Right kidney (tissue), 1 donor: ENCODE results near the gene HCFC2.

Source experiments
- DNase-seq: peaks from one replicate; pipeline ENCODE4 v3.0.0-alpha.2; 2016

Gene HCFC2

GRCh38 chr12:104115587-104115975 is 51.2 kb downstream of the HCFC2 start:
- DNase-seq: no peak

DNA sequence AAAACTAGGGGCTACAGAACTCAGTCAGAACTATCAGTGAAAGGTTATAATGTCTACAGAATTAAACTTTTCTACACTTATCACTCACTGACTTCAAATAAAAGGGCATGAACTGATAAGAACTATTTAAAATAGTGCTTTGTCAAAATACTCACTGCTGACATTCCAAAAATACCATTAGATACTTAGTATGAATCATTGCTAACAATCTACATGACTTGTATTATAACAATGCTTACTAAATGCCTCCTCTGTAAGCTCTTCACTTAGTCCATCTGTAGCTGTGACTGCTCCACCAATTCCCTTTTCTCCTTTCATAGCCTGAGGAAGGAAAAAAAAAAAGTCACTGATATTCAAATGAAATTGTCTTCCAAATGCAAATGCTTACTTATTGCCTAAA is 56.7 kb downstream of the HCFC2 start:
- DNase-seq: no peak

- DNase-seq: no peak
Observed at GRCh38 chr12:104122298-104122697, 58.0 kb downstream of the HCFC2 start.

GRCh38 chr12:104126548-104126947 is 62.2 kb downstream of the HCFC2 start:
- DNase-seq: no peak

- DNase-seq: no peak
Observed at GRCh38 chr12:104130760-104131159, 66.4 kb downstream of the HCFC2 start.

DNA sequence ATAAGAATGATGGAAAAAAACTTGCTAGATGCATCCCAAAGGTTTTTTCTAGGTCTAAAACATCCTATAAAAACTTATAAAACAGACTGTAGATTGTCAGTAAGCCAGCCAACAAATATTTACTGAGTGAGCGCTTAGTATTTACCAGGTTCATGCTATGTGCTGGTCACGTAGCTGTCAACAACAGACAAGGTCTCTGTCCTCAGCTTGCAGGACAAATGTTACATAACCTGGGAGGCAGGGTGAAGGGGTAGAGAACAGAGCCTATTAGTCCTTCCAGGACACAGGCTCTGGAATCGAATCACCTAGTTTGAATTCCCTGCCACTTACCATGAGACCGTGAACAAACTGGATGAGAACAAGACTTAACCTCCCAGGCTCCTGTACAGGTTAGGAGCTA is 67.3 kb downstream of the HCFC2 start:
- no peak for DNase-seq

GRCh38 chr12:104132351-104132956 is 68.1 kb downstream of the HCFC2 start:
- peak; percentile 6 for DNase-seq

DNA sequence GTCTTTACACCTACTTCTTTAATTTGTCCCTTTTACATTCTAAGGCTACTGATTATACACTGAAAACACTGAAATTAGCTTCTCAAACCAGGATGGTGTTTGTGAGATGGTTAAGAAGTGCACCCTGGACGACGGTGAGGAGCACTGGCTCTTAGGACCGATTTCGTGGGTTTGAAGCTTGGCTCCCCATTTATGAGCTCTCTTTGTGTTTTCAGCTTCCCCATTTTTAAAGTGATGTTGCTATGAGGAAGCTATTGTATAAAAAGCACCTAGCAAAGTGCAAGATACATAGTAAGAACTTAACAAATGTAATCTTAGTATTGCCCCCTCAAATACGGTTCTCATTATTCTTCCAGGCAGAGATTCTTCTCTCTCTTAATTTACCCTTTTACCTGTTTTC is 69.0 kb downstream of the HCFC2 start:
- no peak for DNase-seq

DNA sequence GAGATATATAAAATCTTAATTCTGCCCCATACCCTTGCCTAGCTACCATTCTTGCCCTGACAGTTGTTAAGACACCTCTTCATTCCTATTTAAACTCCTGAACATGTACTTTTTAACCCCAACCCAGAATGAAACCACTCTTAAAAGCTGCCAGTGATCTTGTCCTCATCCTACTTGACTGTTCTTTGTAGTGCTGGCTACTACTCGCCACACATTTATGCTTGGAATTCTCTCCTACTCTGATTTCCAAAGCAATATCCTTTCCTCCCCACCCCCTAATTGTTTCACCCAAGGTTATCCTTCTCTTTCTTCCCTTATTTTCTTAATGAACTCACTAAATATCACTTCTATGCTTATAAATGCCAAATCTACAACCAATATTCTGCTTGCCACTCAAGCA is 69.5 kb downstream of the HCFC2 start:
- DNase-seq: no peak

GRCh38 chr12:104134882-104135281 is 70.6 kb downstream of the HCFC2 start:
- no peak for DNase-seq

DNA sequence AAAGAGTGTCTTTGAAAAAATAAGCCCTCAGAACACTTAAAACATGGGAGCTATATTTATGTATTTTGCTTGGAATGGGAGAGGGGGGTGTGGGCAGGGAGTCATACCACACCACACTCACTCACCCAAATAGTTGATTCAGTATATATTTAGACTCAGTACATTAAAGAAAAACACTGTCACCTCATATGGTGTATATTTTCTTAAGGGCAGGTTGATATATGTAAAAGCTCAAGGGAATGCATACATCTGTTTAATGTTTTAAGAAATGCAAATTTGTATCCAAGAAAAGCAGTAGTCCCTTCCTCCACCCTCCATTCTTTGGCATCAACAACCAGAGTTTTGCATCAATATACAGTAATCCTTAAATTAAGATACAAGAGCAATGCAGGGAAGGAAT is 72.2 kb downstream of the HCFC2 start:
- no peak for DNase-seq

- peak; percentile 77 for DNase-seq
Observed at GRCh38 chr12:104137001-104137901, 72.9 kb downstream of the HCFC2 start.

- DNase-seq: peak; percentile 93
Observed at GRCh38 chr12:104137902-104138796, 73.8 kb downstream of the HCFC2 start, which contains the start of gene NFYB. Gene NFYB, minus strand, starts transcription at chr12:104138210. Its CDS starts 2,757 bp downstream, at chr12:104135453.

GRCh38 chr12:104138797-104139152 is 74.4 kb downstream of the HCFC2 start:
- no peak for DNase-seq

GRCh38 chr12:104142543-104142942 is 78.2 kb downstream of the HCFC2 start:
- no peak for DNase-seq

- DNase-seq: no peak
Observed at GRCh38 chr12:104143002-104143401, 78.7 kb downstream of the HCFC2 start.

GRCh38 chr12:104143918-104144317 is 79.6 kb downstream of the HCFC2 start:
- no peak for DNase-seq

GRCh38 chr12:104147346-104147745 is 83.0 kb downstream of the HCFC2 start:
- DNase-seq: no peak

GRCh38 chr12:104150416-104150815 is 86.1 kb downstream of the HCFC2 start:
- no peak for DNase-seq

- no peak for DNase-seq
Observed at GRCh38 chr12:104152685-104153241, 88.4 kb downstream of the HCFC2 start.

- no peak for DNase-seq
Observed at GRCh38 chr12:104154286-104154685, 90.0 kb downstream of the HCFC2 start.

DNA sequence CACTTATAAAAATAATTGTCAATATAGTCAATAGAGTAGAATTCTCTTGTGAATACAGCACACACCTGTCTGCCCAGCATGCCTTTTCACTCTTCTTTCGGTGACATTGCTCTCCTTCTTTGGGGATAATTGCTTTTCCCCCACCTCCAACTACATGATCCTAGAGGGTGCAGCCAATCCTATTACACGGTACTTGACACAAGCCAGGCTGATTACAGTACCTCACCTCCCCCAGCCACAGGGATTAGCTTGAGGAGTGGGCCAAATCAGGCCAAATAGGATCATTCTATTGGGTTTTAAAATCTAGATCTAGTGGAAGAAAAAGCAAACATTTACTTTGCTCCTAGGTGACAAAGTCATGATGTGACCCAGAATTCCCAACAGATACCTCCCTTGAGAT is 90.5 kb downstream of the HCFC2 start:
- DNase-seq: no peak
